ENCODE results near the gene RASGRP4. TPM values are rescaled to one million over a fixed set of nuclear protein-coding genes. Genes with fewer than 3 reads are reported as not detected.
A peak's percentile ranks its signal among the peaks of the same experiment; 100 is the strongest.

Gene RASGRP4
- total RNA-seq, 1 donor from 2014 or later, result 1.0 TPM

DNA sequence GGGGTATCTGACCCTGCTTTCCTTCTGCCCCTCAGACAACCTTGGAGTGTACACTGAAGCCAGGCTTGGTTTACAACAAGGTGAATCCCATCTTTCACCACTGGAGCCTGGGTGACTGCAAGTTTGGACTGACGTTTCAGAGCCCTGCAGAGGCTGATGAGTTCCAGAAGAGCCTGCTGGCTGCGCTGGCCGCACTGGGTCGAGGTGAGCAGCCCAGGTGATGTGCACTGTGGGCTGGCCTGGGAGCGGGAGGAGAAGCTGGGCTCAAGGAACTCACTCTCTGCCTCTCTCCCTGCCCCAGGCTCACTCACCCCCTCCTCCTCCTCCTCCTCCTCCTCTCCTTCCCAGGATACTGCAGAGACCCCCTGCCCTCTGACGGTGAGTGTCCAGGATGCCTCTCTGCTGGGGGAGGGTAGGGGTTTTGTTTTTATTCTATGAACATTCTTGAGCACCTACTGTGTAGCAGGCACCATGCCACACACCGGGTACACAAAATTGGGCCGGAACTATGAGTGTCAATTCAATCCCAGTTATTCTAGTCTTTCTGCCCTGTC lies 34.0 kb downstream of the RASGRP4 start:
- DNase-seq (ENCODE audit: low spot score), result no peak
- no peak for ATAC-seq

- no peak for DNase-seq (ENCODE audit: low spot score)
Observed at GRCh38 chr19:38389957-38390924, 35.8 kb downstream of the RASGRP4 start.

DNA sequence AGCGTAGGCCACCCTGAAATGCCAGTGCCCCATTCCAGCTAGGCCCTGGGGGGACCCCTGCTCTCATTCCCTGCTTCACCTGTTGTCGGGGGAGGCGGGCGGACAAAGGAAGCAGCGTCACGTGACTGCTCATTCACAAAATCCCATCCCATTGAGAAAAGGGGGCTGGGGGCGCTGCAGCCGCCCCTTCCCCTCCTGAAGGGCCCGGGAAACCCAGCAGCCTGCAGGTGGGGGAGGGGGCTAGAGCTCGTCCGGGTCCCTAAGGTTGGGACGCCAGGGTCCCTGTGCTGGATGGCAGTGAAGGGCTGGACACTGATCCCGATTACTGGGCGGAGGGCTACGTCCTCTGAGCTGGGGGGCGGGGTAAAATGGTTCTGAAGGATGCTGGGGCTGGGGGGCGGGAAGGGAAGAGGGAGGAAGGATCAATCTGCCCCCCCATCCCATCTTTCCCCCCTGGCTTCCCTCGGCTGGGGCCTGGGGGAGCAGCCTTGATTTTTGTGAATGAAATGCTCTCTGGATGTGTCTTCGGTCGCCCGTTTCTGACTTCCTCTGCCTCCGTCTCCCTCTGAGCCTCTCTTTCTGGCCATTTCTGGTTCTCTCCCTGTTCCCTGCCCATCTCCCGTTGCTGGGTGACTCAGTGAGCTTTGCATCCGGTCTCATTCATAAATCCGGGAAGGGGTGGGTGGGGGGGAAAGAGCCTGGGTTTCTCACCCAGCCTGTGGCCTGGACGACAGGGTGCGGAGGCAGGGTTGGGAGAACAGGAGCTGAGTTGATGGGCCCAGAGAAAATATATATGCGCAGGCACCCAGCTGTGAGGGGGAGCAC lies 36.7 kb downstream of the RASGRP4 start:
- no peak for DNase-seq (ENCODE audit: low spot score)
- ATAC-seq, result no peak

More at GRCh38 chr19:38389957-38390924, 35.8 kb downstream of the RASGRP4 start:
- no peak for ATAC-seq

- no peak for ATAC-seq
- DNase-seq (ENCODE audit: low spot score), result no peak
Observed at GRCh38 chr19:38388349-38389100, 37.5 kb downstream of the RASGRP4 start, which contains the start of gene SPRED3. TSS of gene SPRED3 (plus strand) at chr19:38388697. CDS start at chr19:38390303, 1,606 bp downstream.

GRCh38 chr19:38387550-38388348 lies 38.3 kb downstream of the RASGRP4 start, which contains the start of gene GGN:
TSS of gene GGN (minus strand) at chr19:38388034. CDS start at chr19:38387261, 773 bp downstream.
- ATAC-seq (peak; percentile 82), DNase-seq (ENCODE audit: low spot score) (peak; percentile 74)

DNA sequence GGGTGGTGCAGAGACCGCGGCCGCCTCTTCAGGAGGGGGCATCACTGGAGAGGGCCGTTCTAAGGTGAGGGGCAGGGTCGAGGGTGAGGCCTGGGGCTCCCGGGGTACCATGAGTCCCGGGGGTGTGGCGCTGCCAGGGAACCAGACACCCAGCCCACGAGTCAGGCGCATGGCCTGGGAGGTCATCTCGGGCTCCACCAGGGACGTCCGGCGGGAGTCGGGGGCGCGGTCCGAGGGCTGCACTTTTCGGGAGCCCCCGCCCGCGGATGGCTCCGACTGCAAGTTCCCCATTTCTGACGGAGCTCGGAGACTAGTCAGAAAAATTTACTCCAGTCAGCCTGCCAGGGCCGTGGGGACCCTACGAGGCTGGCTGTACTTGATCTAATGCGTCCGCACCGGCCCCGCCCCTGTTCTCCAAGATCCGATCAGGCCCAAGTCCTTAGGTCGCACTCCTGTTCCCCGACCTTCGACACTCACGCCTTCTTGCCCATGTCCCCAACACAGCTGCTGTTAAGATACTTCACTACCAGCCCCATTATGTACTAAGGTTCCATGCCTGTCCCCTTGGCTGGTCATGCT lies 39.0 kb downstream of the RASGRP4 start:
- ATAC-seq, result peak; percentile 4

GRCh38 chr19:38386300-38386970 lies 39.6 kb downstream of the RASGRP4 start:
- ATAC-seq (no peak), DNase-seq (ENCODE audit: low spot score) (no peak)

More for the DNA sequence above, 39.0 kb downstream of the RASGRP4 start:
- DNase-seq (ENCODE audit: low spot score), result no peak

DNA sequence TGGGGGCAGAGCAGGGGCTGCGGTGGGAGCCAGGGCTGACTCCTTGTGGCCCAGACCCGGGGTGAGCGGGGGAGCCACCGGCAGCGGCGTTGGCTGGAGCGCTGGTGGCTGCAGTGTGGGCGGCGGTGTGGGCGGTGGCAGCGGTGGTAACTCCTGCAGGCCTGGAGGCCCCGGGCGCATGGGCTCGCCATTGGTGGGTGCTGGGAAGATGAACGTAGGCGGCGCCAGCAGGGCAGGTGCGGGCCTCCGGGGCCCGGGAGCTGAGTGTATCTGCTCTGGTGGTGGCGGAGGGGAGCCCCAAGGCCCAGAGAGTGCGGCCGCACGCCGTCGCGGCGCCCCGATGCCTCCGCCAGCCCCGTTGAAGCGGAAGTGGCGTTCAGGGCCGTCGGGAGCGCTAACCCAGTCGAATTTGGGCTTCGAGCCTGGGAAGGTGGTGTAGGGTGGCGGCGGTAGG lies 40.2 kb downstream of the RASGRP4 start:
- ATAC-seq, result no peak
- no peak for DNase-seq (ENCODE audit: low spot score)

DNA sequence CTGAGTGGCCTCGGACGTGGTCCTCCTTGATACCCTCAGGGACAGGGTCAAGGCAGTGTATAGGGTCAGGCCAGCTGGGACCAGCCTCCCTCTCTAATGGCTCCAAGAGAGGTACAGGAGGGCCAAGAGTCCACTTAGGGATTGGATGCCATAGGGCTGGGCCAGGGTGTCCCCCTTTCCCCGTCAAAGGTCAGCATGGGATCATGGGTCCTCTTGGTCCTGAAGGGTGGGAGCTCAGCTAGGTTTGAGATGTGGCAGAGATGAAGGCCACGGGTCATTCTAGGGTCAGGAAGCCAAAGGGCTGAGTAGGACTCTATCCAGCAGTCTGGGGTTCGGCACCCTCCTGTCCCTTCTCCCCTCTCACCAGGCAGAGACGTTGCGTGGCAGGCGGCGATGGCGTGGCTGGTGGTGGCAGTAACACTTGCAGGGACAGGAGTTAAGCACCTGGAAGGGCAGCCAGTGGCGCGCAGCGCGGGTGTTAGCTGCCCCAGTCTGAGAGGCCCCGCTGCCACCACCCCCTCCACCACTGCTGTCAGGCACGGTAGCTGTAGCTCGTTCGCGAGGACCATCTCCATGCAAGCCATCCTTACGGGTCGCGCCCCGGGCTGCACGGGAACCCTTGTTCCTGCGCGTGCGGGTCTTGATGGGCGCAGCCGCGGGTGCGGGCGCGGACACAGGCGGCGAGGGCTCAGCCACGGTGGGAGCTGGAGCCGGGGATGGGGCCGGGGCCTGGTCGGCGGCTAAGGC lies 40.8 kb downstream of the RASGRP4 start:
- ATAC-seq (no peak), DNase-seq (ENCODE audit: low spot score) (no peak)

- ATAC-seq, result no peak
- DNase-seq (ENCODE audit: low spot score), result no peak
Observed at GRCh38 chr19:38384209-38385027, 41.6 kb downstream of the RASGRP4 start.

DNA sequence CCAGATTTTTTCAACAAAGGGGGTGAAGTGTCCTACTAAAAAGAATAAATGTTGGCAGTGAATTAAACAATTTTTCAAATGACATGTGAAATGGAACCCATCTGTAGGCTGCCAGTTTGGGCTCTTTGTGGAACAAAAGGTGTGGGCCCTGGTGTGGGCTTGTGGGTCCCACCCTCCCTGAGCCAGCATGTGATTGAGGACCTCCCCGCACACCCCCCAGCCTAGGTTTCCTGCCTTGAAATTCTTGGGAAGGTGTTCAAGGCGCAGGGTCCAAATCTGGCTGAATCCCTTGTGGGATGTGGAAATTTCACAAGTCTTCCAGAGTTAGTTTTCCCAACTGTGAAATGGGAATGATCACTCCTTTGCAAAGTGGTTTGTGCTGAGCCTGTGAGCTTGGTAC lies 42.3 kb downstream of the RASGRP4 start:
- no peak for ATAC-seq
- no peak for DNase-seq (ENCODE audit: low spot score)

GRCh38 chr19:38383184-38383583 lies 42.8 kb downstream of the RASGRP4 start:
- DNase-seq (ENCODE audit: low spot score), result no peak
- no peak for ATAC-seq

DNA sequence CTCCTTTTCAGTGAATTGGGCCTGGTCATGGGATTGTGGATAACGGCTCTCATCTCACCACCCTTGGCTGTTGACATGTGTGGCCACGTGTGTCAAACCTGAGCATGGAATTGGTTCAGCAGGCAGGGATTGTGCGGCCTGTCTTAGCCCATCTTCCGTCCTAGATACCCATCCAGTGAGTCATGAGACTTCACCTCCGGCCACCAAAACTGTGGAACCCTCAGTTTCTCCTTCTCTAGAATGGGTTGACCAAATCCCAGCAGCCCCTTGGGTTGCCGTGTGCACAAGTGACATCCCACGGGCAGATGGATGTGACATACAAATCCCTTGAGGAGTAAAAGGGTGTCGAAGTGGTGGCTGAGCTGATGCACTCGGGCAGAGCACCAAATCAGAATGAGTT lies 44.9 kb downstream of the RASGRP4 start:
- no peak for DNase-seq (ENCODE audit: low spot score)
- ATAC-seq, result no peak

DNA sequence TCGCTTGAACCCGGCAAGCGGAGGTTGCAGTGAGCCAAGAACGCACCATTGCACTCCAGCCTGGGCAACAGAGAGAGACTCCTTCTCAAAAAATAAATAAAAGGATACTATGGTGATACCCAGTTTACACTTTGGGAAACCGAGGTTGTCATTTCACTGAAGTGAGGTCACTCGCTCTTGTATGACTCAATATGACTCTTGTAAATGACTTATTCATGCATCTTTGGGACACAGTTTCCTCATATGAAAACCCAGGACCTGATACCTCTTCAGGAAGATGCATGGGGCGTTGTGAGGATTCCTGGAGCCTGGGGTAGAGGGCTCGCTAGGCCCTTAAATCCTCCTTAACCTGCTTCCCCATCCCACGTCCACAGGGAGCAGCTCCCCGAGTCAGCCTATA lies 47.2 kb downstream of the RASGRP4 start:
- ATAC-seq, result no peak
- no peak for DNase-seq (ENCODE audit: low spot score)

DNA sequence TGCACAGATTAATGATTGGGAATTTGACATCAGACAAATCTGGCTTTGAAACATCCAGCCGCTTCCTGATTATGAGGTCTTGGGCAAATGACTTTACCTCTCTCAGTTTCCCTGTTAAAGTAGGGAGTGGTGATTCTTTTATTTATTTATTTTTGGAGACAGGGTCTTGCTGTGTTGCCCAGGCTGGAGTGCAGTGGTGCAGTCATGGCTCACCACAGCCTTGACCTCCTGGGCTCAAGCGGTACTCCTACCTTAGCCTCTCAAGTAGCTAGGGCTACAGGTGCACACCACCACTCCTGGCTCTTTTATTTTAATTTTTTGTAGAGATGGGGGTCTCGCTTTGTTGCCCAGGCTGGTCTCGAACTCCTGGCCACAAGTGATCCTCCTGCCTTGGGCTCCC lies 49.0 kb downstream of the RASGRP4 start:
- DNase-seq (ENCODE audit: low spot score) (no peak), ATAC-seq (no peak)

DNA sequence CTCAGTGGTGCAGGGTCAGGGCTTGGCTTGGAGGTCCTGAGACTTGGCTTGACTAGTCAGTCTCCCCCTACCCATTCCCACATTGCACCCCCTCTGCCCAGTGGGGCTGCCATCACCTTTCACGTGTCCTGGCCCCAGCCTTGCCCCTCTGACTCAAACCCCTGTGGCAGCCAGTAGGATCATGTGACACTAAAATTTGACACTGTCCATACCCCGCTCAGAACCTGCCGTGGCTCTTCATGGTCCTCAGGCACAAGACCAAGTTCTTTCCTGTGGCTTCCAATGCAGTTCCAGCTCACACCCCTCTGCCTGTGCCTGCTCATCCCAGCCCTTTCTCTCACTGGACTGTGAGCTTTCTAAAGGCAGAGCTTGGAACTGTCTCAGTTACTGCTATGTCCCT lies 49.4 kb downstream of the RASGRP4 start:
- ATAC-seq (no peak), DNase-seq (ENCODE audit: low spot score) (no peak)

DNA sequence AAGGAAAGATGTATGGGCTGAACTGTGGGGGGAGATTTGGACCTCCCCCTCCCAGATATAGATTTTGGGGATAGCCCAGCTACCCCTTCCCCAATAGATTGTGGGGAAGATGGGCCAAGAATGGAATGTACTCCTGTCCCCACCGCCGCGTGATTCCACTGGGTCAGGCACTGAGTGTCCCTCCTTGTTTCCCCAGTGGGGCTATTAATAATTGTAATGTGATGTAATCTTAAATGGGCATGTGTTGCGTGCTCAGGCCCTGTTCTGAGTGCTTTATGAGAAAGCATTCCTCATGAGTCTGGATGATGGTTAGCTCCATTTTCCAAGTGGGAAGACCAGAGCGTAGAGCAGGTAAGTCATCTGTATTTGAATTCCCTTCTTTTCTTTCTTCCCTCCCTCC lies 50.3 kb downstream of the RASGRP4 start:
- ATAC-seq (no peak), DNase-seq (ENCODE audit: low spot score) (no peak)

All from left lobe of liver (tissue), 2 donors.